ENCODE data around the gene DOCK7. TPM values are rescaled to one million over a fixed set of nuclear protein-coding genes. Genes with fewer than 3 reads are reported as not detected.
"Not testable (repeated sequence)": the region's sequence is repeated elsewhere in the genome, so short reads cannot be mapped to it uniquely, and the experiment has no call there.

DOCK7 gene
- total RNA-seq, 1 experiment from 2014 or later, result 60.8 TPM

DNA sequence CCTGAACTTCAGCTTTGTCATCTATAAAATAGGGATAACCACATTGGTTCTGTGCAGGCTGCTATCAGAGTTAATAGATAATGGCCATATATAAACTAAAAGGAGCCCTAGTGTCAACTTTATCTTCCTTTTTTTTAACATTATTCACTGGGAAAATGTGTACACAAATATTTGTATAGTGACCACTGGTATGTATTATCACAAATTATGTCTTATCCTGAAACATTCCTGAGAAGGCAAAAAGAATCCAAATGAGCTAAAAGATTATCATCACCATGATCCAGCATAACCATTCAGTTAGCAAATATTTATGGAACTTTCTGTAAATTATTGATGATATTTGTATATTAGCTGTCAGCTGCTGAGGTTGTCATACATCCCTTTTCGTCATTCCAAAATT is 74.3 kb downstream of the DOCK7 start:
- Histone ChIP-seq H3K27me3 (replicated peaks; ENCODE audit: insufficient read depth, low read depth, low read length, poor library complexity) (no peaks in the 10 kb centered on the region), H3K36me3 (ENCODE audit: insufficient read depth, low read length, poor library complexity, severe bottlenecking) (peaks cover 6% of the 10 kb centered on the region), H3K27ac (ENCODE audit: low read depth, low read length, poor library complexity, severe bottlenecking) (no peak overlapping the region), H3K4me3 (ENCODE audit: low read depth, low read length, poor library complexity, severe bottlenecking) (no peak overlapping the region), H3K9me3 (ENCODE audit: low read depth, low read length, poor library complexity, severe bottlenecking) (no peaks in the 10 kb centered on the region), H3K4me1 (ENCODE audit: insufficient read depth, low read length, poor library complexity, severe bottlenecking) (no peaks in the 10 kb centered on the region)
- no peak for TF ChIP-seq EZH2 (IDR thresholded peaks at IDR 0.05; ENCODE audit: borderline replicate concordance, low read depth, low read length, poor library complexity, severe bottlenecking)
- TF ChIP-seq, protein P1, sequence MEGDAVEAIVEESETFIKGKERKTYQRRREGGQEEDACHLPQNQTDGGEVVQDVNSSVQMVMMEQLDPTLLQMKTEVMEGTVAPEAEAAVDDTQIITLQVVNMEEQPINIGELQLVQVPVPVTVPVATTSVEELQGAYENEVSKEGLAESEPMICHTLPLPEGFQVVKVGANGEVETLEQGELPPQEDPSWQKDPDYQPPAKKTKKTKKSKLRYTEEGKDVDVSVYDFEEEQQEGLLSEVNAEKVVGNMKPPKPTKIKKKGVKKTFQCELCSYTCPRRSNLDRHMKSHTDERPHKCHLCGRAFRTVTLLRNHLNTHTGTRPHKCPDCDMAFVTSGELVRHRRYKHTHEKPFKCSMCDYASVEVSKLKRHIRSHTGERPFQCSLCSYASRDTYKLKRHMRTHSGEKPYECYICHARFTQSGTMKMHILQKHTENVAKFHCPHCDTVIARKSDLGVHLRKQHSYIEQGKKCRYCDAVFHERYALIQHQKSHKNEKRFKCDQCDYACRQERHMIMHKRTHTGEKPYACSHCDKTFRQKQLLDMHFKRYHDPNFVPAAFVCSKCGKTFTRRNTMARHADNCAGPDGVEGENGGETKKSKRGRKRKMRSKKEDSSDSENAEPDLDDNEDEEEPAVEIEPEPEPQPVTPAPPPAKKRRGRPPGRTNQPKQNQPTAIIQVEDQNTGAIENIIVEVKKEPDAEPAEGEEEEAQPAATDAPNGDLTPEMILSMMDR (conservative IDR thresholded peaks at IDR 0.05; ENCODE audit: low read depth, low read length), result no peak
- no peak for DNase-seq (ENCODE audit: low spot score)
- intact Hi-C loops (cut with micrococcal nuclease; ENCODE audit: unreplicated experiment), result no loop called here
- POLR2A ChIA-PET (ENCODE audit: low non-redundant PET), result no interaction called here
- CTCF ChIA-PET, result no interaction called here
- BruUV-seq (replicated peaks), result no TSS peak

DNA sequence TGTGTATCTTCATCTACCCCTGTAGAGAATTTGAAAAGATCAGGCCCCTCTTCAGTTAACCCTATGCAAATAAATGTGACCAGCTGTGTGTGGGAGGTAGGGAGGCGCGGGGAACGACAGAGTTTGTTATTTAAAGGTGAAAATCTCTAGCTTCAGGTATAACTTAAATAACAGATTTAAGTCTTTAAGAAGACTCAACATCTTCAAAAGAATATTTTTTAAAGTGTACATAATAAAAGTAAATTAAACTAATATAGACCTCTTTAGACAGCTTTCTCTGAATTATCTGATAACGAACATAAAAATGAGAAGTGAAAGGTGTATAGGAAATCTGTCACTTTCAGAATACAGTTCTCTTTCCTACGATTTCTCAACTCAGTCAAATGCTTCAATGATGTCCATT is 74.9 kb downstream of the DOCK7 start:
- BruUV-seq (replicated peaks), result no TSS peak
- H3K36me3 ChIP-seq (ENCODE audit: insufficient read depth, low read length, poor library complexity, severe bottlenecking), result peaks cover 3% of the 10 kb centered on the region
- H3K4me3 ChIP-seq (ENCODE audit: low read depth, low read length, poor library complexity, severe bottlenecking), result no peak overlapping the region
- intact Hi-C loops (cut with micrococcal nuclease; ENCODE audit: unreplicated experiment), result no loop called here
- TF ChIP-seq, protein P1 (conservative IDR thresholded peaks at IDR 0.05; ENCODE audit: low read depth, low read length), result no peak
- no peak for TF ChIP-seq EZH2 (IDR thresholded peaks at IDR 0.05; ENCODE audit: borderline replicate concordance, low read depth, low read length, poor library complexity, severe bottlenecking)
- no peaks in the 10 kb centered on the region for H3K4me1 ChIP-seq (ENCODE audit: insufficient read depth, low read length, poor library complexity, severe bottlenecking)
- no peak for DNase-seq (ENCODE audit: low spot score)
- ChIA-PET POLR2A (ENCODE audit: low non-redundant PET) (no interaction called here), CTCF (no interaction called here)
- no peaks in the 10 kb centered on the region for H3K9me3 ChIP-seq (ENCODE audit: low read depth, low read length, poor library complexity, severe bottlenecking)
- H3K27me3 ChIP-seq (replicated peaks; ENCODE audit: insufficient read depth, low read depth, low read length, poor library complexity), result no peaks in the 10 kb centered on the region
- H3K27ac ChIP-seq (ENCODE audit: low read depth, low read length, poor library complexity, severe bottlenecking), result no peak overlapping the region

DNA sequence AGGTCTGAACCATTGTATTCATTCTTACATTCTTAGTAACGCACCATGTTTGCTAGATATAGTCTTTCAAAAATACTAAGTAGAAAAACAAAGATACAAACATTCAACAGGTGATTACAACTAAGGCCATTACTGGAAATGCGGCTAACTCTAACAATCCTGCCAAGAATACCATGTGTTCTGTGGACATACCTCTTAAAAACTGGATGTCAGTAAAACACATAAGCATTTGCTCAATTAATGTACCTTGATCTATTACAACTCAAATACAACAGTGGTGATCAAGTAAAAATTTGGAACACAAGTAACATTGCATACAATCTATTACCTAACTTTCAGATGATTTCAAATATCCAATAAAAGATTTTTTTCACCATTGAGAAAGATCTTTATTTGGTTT is 75.4 kb downstream of the DOCK7 start:
- H3K4me1 ChIP-seq (ENCODE audit: insufficient read depth, low read length, poor library complexity, severe bottlenecking), result no peaks in the 10 kb centered on the region
- ChIA-PET POLR2A (ENCODE audit: low non-redundant PET) (no interaction called here), CTCF (no interaction called here)
- H3K4me3 ChIP-seq (ENCODE audit: low read depth, low read length, poor library complexity, severe bottlenecking), result no peak overlapping the region
- no peaks in the 10 kb centered on the region for H3K27me3 ChIP-seq (replicated peaks; ENCODE audit: insufficient read depth, low read depth, low read length, poor library complexity)
- BruUV-seq (replicated peaks), result no TSS peak
- no peak for DNase-seq (ENCODE audit: low spot score)
- TF ChIP-seq, protein P1 (conservative IDR thresholded peaks at IDR 0.05; ENCODE audit: low read depth, low read length), result no peak
- TF ChIP-seq EZH2 (IDR thresholded peaks at IDR 0.05; ENCODE audit: borderline replicate concordance, low read depth, low read length, poor library complexity, severe bottlenecking), result no peak
- no peak overlapping the region for H3K27ac ChIP-seq (ENCODE audit: low read depth, low read length, poor library complexity, severe bottlenecking)
- no peaks in the 10 kb centered on the region for H3K36me3 ChIP-seq (ENCODE audit: insufficient read depth, low read length, poor library complexity, severe bottlenecking)
- no peaks in the 10 kb centered on the region for H3K9me3 ChIP-seq (ENCODE audit: low read depth, low read length, poor library complexity, severe bottlenecking)
- intact Hi-C loops (cut with micrococcal nuclease; ENCODE audit: unreplicated experiment), result no loop called here

DNA sequence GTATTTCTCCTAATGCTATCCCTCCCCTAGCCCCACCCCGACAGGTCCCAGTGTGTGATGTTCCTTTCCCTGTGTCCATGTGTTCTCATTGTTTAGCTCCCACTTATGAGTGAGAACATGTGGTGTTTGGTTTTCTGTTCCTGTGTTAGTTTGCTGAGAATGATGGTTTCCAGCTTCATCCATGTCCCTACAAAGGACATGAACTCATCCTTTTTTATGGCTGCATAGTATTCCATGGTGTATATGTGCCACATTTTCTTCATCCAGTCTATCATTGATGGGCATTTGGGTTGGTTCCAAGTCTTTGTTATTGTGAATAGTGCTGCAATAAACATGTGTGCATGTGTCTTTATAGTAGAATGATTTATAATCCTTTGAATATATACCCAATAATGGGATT is 77.6 kb downstream of the DOCK7 start:
- H3K4me1 ChIP-seq (ENCODE audit: insufficient read depth, low read length, poor library complexity, severe bottlenecking); CTCF ChIA-PET; POLR2A ChIA-PET (ENCODE audit: low non-redundant PET); H3K36me3 ChIP-seq (ENCODE audit: insufficient read depth, low read length, poor library complexity, severe bottlenecking); DNase-seq (ENCODE audit: low spot score); BruUV-seq (replicated peaks); H3K27ac ChIP-seq (ENCODE audit: low read depth, low read length, poor library complexity, severe bottlenecking); H3K4me3 ChIP-seq (ENCODE audit: low read depth, low read length, poor library complexity, severe bottlenecking); intact Hi-C loops (cut with micrococcal nuclease; ENCODE audit: unreplicated experiment); H3K27me3 ChIP-seq (replicated peaks; ENCODE audit: insufficient read depth, low read depth, low read length, poor library complexity); H3K9me3 ChIP-seq (ENCODE audit: low read depth, low read length, poor library complexity, severe bottlenecking): not testable (repeated sequence)
